ENCODE results near the gene RAB9B.
"Not testable (repeated sequence)": the region's sequence is repeated elsewhere in the genome, so short reads cannot be mapped to it uniquely, and the experiment has no call there.

The RAB9B gene, protein sequence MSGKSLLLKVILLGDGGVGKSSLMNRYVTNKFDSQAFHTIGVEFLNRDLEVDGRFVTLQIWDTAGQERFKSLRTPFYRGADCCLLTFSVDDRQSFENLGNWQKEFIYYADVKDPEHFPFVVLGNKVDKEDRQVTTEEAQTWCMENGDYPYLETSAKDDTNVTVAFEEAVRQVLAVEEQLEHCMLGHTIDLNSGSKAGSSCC

GRCh38 chrX:103831803-103832544, at the start of gene RAB9B:
Gene RAB9B, minus strand, starts transcription at chrX:103832257. Its CDS starts 6,473 bp downstream, at chrX:103825784.
- peak; percentile 73 to 82 for DNase-seq

DNA sequence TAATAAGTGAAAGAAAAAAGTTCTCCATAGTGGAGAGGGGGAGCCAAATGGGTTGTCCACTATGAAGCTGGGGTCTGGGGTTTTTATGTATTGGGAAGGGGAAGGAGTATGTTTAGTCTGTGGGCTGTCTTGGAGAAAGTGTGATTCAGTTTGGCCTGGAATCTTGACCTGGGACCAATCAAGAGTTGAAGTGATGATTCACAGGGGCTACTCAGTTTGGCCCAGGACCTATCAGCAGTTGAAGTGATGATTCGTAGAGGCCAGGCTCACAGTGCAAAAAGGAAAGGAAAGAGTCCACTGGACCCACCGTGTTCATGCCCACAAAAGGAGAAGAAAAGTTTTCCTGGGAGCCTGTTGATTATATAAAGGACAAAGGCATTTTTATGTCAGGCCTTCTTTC, 47.3 kb upstream of the RAB9B start:
- DNase-seq = no peak

GRCh38 chrX:103878466-103879122, 46.5 kb upstream of the RAB9B start:
- DNase-seq = no peak

GRCh38 chrX:103877571-103877970, 45.5 kb upstream of the RAB9B start:
- DNase-seq = no peak

DNA sequence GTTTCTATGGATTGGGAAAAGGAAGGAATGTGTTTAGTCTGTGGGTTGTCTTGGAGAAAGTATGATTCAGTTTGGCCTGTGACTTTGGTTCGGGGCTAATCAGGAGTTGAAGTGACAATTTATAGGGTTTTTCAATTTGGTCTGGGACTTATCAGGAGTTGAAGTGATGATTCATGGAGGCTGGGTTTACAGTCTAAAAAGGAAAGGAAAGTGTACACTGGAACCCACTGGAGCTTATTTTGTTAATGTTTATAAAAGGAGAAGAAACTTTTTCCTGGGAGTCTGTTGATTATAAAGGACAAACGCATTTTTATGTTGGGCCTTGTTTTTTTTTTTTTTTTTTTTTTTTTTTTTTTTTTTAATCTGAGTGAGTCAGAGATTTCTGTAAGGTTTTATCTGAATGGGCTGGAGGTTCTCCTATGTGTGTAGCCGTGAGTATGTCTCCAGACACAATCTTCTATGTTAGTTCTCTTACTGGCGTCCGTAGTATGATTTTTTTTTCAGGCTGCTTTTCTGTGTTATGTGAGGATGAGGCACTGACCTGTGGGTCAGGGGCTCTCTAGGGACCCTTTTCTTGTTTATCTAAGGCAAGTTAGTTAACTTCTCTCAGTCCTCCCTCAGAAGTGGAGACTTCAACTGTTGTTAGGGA, 33.0 kb upstream of the RAB9B start:
- no peak for DNase-seq

GRCh38 chrX:103864149-103864548, 32.1 kb upstream of the RAB9B start:
- no peak for DNase-seq

DNA sequence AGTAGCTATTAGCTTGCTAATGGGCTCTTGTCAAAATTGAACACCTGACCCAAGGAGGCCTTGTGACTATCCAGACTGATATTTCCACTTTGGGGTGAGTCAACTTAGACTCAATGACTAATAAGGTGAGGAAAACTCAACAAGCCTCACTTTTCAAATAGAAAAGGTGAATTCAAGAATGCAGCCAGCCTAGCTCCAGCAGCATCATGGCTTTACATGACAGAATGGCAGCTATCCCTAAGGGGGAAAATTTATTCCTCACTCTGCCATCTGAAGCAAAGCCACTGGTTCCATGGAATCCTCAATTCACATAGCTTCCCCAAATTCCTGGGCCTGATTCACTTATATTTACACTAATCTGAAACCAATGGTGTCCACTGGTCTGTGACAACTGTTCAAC, 29.1 kb upstream of the RAB9B start:
- DNase-seq = no peak

GRCh38 chrX:103849558-103849957, 17.5 kb upstream of the RAB9B start:
- DNase-seq = no peak

DNA sequence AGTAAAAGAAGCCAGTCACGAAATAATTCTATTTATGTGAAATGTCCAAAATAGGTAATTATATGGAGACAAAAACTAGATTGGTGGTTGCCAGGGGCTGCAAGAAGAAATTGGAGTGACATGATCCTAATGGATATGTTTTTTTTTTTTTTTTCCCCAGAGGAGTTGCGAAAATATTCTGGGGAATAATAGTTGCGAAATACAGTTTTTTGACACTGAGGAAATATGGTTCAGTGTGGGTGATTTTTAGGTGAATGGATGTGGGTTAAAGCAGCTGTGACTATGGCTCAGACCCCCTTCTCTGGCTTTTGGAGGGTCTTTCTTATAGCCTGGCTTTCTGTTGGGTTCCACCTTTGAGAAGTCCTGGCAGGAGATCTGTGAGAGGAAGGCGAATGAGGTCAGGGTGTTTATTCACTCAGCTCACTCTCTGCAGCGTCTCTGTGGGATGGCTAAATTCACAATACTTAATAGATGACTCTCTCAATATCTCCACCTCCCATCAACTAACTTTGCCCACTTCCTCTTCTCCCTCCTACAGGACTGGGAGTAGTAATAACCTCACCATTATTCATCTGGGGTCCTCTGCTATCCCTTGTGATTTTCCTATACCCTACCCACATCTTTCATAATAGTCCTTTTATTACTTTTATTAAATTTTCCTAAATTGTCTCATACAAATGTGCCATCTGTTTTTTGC, 15.3 kb upstream of the RAB9B start:
- DNase-seq = no peak

- no peak for DNase-seq
Measured at GRCh38 chrX:103846386-103846785, 14.3 kb upstream of the RAB9B start.

DNA sequence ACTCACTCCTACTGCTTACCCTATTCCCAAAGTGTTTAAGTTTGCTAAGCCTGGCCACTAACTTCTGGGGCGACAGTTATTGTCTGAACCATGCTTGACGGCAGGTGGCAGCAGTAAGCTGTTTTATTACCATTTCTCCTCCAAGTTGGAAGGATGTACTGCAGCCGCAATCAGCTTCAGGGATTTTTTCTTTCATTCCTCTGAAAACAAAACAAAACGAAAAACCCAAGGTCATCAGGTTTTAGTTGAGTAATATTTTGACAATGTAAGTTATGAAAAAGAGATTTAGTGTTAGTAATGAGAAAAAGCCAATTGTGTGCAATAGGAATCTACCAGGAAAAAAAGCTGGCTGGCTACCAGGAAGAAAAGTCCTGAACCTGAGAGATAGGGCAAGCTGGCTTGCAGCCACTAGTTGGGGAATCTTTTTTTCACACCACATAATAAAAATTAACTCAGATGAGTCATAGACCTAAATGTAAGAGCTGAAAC, 13.2 kb upstream of the RAB9B start:
- peak; percentile 59 to 66 for DNase-seq

- DNase-seq = no peak
Measured at GRCh38 chrX:103839404-103839803, 7.3 kb upstream of the RAB9B start.

- DNase-seq = no peak
Measured at GRCh38 chrX:103831342-103831802, 685 bp downstream of the RAB9B start.

GRCh38 chrX:103830848-103831247, 1.2 kb downstream of the RAB9B start:
- no peak for DNase-seq

DNA sequence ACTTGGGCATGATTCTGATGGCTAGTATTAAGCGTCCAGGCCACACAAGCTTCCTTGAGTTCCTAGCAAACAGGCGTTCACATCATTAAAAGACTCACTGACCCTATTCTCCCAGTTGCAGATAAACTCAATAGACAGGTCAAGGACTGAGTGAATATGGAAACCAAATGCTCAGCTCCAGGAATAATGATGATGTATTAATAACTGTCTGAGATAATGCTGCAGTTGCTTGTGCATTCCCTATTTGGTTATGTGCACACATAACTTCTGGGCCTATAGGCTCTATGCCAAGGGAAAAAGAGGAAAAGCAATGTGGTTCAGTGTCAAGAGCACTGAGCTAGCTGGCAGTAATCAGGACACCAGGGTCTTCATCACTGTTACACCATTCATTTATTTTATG, 3.5 kb downstream of the RAB9B start:
- no peak for DNase-seq

- no peak for DNase-seq
Measured at GRCh38 chrX:103825881-103826280, 6.2 kb downstream of the RAB9B start.

GRCh38 chrX:103823591-103823990, 8.5 kb downstream of the RAB9B start:
- DNase-seq = no peak

GRCh38 chrX:103820802-103821201, 11.3 kb downstream of the RAB9B start:
- DNase-seq = not testable (repeated sequence)

DNA sequence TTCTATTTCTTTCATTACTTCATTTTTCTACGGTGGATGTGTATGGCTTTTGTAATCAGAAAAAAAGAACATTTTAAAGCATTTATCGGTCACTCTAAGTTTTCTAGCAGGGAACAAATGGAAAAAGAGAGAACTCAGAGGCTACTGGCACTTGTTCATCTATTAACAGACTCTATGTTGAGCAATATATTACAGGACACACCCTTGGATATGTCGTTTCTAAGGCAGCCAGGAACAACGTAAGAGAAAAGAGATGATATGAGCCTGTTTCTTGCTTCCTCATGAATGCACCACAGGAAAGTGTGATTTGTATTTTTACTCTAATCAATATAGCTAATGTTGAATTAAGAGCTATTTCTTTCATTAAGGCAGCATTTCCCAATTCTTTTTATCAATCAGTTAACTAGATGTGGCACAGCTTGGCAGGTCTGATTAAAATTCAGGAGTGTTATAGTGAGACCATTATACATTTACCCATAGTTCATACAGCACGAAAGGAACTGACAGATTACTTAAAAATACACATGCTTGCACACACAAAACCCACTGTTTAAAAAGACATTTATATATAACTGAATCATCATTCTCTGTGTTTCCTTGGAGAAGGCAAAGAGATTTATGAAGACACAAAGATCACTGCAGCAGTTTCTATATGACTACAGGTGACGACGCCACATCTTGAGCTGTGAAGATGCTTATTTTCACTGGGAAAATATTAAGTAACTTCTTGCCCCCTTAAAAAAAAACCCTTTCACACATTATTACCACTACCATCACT, 13.0 kb downstream of the RAB9B start:
- no peak for DNase-seq

GRCh38 chrX:103817502-103817901, 14.6 kb downstream of the RAB9B start:
- DNase-seq = peak; percentile 61 to 74

DNA sequence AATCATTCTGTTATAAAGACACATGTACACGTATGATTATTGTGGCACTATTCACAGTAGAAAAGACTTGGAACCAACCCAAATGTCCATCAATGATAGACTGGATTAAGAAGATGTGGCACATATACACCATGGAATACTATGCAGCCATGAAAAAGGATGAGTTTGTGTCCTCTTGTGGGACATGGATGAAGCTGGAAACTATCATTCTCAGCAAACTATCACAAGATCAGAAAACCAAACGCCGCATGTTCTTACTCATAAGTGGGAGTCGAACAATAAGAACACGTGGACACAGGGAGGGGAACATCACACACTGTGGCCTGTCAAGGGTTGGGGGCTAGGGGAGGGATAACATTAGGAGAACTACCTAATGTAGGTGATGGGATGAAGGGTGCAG, 15.0 kb downstream of the RAB9B start:
- DNase-seq = not testable (repeated sequence)

- DNase-seq = no peak
Measured at GRCh38 chrX:103811858-103812257, 20.2 kb downstream of the RAB9B start.
